ENCODE data around the gene SLC44A5.
"Not testable (repeated sequence)": the region's sequence is repeated elsewhere in the genome, so short reads cannot be mapped to it uniquely, and the experiment has no call there.

Gene SLC44A5

GRCh38 chr1:75265792-75266191, 345.1 kb downstream of the SLC44A5 start:
- peak; percentile 65 for TF ChIP-seq CTCF (IDR thresholded peaks at IDR 0.05; ENCODE audit: insufficient read depth, low read depth, low read length, missing control alignments)
- peak; percentile 46 for DNase-seq (ENCODE audit: low read depth)

GRCh38 chr1:75264112-75264511, 346.8 kb downstream of the SLC44A5 start:
- no peak overlapping the region for H3K4me3 ChIP-seq (ENCODE audit: low read length)
- TF ChIP-seq CTCF (IDR thresholded peaks at IDR 0.05; ENCODE audit: insufficient read depth, low read depth, low read length, missing control alignments) = no peak
- DNase-seq (ENCODE audit: low read depth) = no peak

More at GRCh38 chr1:75265792-75266191, 345.1 kb downstream of the SLC44A5 start:
- no peak overlapping the region for H3K4me3 ChIP-seq (ENCODE audit: low read length)

GRCh38 chr1:75263616-75264015, 347.3 kb downstream of the SLC44A5 start:
- H3K4me3 ChIP-seq (ENCODE audit: low read length); DNase-seq (ENCODE audit: low read depth): not testable (repeated sequence)

GRCh38 chr1:75261946-75262345, 349.0 kb downstream of the SLC44A5 start:
- not testable (repeated sequence) for H3K4me3 ChIP-seq (ENCODE audit: low read length); DNase-seq (ENCODE audit: low read depth)

GRCh38 chr1:75258351-75258750, 352.6 kb downstream of the SLC44A5 start:
- H3K4me3 ChIP-seq (ENCODE audit: low read length) = no peak overlapping the region
- no peak for TF ChIP-seq CTCF (IDR thresholded peaks at IDR 0.05; ENCODE audit: insufficient read depth, low read depth, low read length, missing control alignments)
- DNase-seq (ENCODE audit: low read depth) = no peak

GRCh38 chr1:75257424-75257823, 353.5 kb downstream of the SLC44A5 start:
- no peak for TF ChIP-seq CTCF (IDR thresholded peaks at IDR 0.05; ENCODE audit: insufficient read depth, low read depth, low read length, missing control alignments)
- no peak overlapping the region for H3K4me3 ChIP-seq (ENCODE audit: low read length)
- no peak for DNase-seq (ENCODE audit: low read depth)

GRCh38 chr1:75250114-75250513, 360.8 kb downstream of the SLC44A5 start:
- H3K4me3 ChIP-seq (ENCODE audit: low read length); DNase-seq (ENCODE audit: low read depth): not testable (repeated sequence)

- DNase-seq (ENCODE audit: low read depth) = no peak
- H3K4me3 ChIP-seq (ENCODE audit: low read length) = no peak overlapping the region
- no peak for TF ChIP-seq CTCF (IDR thresholded peaks at IDR 0.05; ENCODE audit: insufficient read depth, low read depth, low read length, missing control alignments)
Observed at GRCh38 chr1:75245239-75245638, 365.7 kb downstream of the SLC44A5 start.

GRCh38 chr1:75243124-75243523, 367.8 kb downstream of the SLC44A5 start:
- DNase-seq (ENCODE audit: low read depth) = no peak
- no peak overlapping the region for H3K4me3 ChIP-seq (ENCODE audit: low read length)
- no peak for TF ChIP-seq CTCF (IDR thresholded peaks at IDR 0.05; ENCODE audit: insufficient read depth, low read depth, low read length, missing control alignments)

Data from epithelial cell of esophagus (primary cell).